SKM-1 (cell line): ENCODE results near the gene TCL1A.
"Not testable (repeated sequence)": the region's sequence is repeated elsewhere in the genome, so short reads cannot be mapped to it uniquely, and the experiment has no call there.

ENCODE experiments used
- DNase-seq: peaks from one replicate; lab custom pipeline; 2025; ENCODE audit not compliant: unreplicated experiment; lab: John Stamatoyannopoulos, UW

Gene TCL1A, protein sequence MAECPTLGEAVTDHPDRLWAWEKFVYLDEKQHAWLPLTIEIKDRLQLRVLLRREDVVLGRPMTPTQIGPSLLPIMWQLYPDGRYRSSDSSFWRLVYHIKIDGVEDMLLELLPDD

DNA sequence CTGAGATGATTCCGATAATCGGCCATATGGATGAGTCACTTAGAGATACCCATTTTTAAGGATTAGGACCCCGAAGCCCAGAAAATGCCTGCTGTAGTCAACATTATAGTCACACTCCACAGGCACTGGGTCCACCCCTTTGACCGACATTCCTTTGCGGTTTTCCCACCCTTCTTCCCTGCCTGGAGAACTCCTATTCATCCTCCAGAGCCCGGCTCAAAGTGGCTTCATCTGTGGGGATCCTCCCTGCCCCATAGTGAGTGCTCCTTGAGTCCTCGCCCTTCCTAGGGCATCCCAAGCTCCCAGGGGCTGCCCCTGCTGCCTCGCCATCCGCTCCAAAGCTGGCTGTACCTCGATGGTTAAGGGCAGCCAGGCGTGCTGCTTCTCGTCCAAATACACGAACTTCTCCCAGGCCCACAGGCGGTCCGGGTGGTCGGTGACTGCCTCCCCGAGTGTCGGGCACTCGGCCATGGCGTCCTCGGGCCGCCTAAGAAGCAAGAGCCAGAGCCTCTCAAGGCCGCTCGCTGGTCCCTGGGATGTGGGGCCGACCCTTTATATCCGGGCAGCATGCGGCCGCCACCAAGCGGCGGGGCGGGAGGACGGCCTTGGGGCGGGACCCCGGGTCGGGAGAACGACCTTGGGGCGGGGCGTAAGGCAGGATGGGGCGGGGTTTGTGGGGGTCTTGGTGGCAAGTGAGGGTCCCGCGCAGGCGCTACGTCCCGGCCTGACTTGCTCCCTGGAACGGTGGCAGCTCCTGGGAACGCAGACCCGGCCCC lies at the start of gene TCL1A:
Gene TCL1A (minus strand): TSS at position 530 of the 776 bp plus-strand sequence. CDS start 59 bp downstream, at position 471.
- DNase-seq, result no peak

DNA sequence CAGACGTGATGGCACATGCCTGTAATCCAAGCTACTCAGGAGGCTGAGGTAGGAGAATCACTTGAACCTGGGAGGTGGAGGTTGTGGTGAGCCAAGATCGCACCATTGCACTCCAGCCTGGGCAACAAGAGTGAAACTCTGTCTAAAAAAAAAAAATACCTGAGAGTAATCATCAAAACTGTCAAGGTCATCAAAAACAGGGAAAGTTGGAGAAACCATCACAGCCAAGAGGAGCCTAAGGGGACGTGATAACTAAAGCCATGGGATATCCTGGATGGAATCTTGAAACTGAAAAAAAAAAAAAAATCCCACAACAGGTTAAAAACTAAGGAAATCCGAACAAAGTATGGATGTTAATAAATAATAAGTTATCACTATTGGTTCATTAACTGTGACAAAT lies 49.1 kb upstream of the TCL1A start:
- not testable (repeated sequence) for DNase-seq

DNA sequence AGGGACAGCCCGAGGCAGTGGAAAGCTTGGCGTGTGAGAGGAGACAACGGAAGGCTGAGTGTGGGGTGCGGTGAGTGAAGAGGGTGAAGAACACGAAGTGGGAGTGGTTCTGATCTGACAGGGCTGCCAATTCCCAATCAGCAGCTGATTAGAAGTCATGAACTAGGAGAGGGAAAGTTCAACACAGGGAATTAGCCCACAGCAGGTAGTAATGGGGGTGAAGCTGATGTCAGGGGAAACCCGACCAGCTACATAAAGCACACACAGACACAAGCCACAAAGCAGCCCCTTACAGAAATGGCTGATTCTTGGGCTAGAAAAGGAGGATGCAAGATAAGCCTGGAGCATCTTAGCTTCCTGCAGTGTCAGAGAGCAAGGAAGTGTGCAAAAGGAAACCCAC lies 47.5 kb upstream of the TCL1A start:
- DNase-seq, result no peak

DNA sequence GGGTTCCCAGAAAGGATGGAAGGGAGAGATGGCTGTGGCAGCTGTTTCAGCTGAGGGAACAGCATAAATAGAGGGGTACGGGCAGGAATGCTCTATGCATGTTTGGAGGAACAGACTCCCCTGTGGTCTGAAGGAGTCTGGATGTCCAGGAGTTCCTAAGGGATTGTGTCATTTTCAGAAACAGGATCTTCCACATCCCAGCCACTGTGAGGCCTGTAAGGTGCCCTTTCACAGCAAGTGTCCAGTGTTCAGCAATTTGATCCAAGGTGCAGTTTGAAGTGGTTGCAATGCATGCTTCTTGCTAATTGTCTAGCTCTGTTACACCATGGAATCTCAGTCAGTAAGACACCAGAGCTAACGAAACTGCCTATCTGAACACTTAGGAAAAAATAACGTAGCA lies 46.7 kb upstream of the TCL1A start:
- no peak for DNase-seq

DNA sequence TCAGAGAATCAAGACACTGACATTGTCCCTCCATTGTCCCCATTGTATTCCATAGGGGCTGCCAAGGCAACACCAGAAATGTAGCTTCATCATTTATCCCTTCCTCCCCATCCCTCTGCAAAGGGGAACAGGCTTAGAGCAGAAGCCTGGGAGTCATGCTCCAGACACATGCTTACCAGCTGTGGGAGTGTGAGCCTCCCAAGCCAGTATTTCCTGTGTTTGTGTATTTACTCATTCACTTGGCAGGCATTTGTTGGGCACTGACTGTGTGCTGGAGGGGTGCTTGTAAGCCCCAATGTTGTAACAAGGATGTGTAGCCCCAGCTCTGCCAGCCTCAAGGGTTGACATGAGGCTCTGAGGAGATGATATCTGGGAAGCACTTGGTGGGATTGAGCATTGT lies 46.0 kb upstream of the TCL1A start:
- DNase-seq, result no peak

DNA sequence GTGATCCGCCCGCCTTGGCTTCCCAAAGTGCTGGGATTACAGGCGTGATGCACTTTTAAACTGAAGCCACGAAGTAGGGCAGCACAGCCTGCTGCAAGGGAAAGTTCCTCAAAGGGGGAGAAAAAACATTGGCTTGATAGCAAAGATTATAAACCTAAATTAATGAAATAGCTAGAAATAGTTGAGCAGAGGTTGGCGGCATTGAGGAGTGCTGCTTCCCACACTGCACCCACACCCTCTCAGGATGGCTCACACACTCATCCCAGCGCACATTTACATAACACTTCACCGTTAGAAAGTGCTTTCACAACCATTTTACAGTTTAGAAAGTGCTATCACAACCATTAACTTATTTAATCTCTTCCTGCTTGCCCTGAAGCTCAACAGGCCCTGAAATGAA lies 44.4 kb upstream of the TCL1A start:
- DNase-seq, result no peak

DNA sequence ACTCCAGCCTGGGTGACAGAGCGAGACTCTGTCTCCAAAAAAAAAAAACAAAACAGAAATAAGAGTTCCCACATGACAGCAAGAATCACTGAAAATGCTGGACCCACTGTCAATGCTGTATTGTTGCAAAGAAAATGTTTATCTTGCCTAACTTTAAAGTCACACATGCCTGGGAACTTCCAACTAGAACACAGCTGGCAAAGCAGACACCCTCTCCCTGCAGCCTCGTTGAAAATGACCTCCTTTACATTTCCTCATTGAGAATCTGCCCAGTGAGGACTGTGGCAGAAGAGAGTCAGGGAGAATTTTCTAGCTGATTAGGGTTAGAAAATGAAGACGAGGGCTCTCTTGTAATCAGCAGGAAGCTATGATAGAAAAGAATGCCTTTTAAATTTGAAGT lies 42.8 kb upstream of the TCL1A start:
- DNase-seq, result no peak

DNA sequence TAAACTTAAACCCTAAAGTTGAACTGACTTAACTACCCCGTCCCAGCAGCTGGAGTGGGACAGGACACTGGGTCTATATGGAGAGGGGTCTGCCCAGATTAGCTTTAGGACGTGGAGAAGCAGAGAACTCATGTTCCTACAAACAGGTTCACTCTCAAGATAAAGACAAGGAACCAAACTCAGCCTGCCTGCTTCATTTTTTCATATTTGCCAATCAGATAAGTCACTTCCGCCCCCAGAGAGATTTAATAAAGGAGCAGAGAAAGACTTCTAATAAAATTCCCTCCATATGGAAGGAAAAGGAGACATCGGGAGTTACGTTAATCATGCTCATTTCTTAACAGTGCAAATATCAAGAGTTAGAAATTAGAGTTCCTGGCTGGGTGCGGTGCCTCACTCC lies 42.2 kb upstream of the TCL1A start:
- DNase-seq, result no peak

DNA sequence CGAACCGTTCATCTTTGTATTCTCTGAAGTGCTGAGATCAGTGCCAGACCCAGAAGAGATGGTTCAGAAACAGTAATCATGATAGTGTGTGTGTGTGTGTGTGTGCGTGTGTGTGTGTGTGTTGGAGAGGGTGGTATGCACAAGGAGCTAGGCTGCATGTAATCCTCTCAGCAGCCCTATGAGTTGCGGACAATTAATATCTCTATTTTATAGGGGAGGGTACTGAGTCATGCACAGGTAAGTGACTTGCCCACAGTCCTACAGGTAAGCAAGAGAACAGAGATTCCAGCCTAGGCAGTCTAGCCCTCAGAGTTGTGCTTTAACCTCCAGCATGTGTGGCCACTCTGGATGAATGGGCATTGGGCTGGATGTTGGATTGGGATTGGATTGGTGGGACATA lies 27.9 kb upstream of the TCL1A start:
- no peak for DNase-seq

DNA sequence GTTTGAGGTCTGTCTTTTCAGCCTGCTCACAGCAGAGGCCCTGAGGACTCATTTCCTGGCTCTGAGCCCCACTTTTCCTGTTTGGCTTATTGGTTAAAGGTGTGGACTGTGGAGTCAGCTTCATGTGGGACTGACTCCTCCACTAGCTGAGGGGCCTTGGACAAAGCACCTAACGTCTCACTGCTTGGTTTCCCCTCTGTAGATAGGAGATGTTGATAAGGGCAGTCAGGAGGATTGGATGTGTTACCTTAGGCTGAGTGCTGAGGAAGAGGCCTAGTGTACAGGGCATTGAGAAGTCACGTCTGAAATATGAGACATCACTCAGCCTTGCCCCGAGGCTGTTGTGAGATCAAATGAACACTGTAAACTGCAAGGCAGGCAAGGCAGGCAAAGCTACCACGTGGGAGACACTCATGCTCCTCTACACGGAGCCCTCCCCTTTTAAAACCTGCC lies 27.1 kb upstream of the TCL1A start:
- no peak for DNase-seq

DNA sequence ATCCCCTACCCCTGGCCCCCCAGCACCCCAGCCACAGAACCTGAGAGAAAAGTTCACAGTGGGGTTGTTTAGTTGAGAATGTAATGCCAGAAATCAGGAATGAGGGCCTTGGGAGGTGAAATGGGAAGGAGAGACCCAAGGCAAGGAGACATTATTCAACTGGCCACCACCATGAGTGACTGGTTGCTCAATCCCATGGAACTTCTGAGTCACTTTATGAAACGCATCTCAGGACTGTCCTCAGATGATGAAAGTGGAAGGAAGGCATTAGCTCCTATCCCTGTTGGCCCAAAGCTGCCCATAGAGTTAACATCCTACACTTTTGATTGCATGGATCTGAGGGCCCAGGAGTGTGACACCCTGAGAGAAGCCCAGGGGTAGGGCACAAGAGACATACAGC lies 25.4 kb upstream of the TCL1A start:
- DNase-seq, result no peak

DNA sequence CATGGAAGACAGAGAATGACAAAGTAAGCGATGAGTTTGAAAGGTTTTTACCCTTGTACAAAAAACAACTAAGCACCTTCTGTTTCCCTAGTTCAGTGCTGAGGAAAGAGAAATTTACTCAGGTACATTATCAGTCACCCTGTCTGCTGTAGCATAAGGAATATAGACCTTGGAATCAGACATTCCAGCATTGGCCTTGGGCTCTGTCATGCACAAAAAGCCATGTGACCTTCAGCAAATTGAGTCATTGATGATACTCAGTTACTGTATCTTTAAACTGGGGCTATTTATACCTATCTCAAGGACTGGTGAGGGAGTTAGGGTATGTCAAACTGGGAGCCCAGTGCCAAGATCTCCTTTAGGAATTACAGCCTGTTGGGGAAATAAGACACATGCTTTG lies 19.3 kb upstream of the TCL1A start:
- DNase-seq, result no peak

DNA sequence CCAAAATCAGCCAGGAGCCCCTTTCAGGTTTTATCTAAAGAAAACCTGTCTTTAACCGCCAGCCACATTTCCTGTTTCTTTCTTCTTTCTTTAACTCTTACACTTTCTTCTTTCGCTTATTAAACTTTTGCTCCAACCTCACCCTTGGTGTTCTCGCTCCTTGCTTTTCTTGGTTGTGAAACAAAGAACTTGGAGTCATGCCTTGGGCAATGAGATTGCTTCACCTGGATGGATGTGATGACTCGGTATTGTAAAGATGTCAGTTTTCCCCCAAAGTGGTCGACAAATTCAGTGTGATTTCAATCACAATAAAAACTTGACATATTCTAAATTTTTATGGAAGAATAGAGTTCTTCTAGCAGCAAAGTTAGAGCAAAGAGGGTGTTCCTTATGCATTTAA lies 16.2 kb upstream of the TCL1A start:
- no peak for DNase-seq

DNA sequence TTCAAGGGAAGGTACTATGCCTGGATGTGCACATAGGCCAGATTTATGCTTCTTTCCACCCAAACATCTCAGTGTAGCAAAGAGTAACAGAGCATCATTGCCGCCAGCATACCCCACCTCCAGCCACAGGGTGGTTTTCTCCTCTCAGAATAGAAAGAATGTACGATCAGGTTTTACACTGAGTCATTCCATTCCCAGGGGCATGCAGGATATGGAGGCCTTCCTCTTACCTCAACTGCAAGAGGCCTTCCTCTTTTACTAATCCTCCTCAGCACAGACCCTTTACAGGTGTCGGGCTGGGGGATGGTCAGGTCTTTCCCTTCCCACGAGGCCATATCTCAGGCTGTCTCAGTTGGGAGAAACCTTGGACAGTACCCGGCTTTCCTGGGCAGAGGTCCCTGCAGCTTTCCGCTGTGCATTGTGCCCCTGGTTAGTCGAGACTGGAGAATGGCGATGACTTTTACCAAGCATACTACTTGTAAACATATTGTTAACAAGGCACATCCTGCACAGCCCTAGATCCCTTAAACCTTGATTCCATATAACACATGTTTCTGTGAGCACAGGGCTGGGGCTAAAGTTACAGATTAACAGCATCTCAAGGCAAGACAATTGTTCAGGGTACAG lies 15.6 kb upstream of the TCL1A start:
- not testable (repeated sequence) for DNase-seq

DNA sequence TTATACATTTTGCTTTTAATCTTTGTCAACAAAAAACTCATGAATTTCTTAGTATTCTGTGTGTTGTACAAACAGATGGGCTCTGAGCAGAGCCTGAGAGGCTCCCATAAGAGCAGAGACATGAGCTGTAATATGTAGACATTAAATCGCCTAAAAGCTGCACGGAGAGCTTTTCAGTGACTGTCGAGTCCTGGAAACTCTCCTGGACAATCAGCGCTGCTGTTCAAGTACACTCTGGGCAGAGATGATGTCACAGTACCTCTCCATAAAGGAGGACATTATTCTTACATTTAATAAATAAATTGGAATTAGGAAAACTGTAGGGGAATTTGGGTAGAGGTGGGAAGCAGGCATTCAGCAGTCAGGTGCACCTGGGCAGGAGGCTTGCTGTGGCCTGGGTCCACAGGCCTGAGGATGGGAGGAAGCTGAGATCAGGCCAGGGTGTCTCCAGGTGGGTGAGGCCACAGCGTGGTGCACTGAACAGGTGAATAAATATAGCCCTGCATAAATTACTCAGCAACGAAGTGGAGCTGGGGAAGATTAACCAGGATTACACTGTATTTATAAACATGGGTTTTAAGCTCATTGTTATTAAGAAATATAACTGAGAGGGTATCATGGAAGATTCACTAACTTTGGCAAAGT lies 13.3 kb upstream of the TCL1A start:
- no peak for DNase-seq

DNA sequence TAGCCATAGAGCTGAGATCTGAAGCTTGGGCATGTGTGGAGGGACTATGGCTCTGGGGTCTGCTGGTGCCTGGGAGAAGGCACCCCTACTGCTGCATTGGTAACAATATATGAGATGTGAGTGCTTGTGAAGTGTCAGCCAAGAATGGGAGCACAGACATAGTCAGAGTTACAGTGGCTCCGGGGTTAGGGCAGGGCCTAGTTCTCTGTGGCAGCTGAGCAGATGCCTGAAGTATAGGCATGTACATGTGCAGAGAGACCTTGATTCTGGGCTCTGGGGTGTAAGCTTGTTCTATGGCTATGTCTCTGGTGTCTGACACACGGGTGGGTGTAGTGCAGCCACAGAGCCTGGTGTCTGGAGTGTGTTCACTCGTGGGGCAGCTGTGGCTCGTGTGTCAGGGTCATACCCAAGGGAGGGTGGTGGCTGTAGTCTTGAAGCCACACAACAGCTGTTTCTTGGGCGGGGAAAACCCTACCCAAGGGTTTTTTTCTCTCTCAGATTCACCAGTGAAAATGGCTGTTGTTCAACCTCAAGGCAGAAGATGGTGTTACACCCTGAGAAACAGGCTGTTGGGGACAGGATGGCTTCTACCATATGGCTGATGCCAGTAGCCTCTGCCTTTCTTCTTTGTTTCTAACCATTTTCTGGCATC lies 11.9 kb upstream of the TCL1A start:
- no peak for DNase-seq

DNA sequence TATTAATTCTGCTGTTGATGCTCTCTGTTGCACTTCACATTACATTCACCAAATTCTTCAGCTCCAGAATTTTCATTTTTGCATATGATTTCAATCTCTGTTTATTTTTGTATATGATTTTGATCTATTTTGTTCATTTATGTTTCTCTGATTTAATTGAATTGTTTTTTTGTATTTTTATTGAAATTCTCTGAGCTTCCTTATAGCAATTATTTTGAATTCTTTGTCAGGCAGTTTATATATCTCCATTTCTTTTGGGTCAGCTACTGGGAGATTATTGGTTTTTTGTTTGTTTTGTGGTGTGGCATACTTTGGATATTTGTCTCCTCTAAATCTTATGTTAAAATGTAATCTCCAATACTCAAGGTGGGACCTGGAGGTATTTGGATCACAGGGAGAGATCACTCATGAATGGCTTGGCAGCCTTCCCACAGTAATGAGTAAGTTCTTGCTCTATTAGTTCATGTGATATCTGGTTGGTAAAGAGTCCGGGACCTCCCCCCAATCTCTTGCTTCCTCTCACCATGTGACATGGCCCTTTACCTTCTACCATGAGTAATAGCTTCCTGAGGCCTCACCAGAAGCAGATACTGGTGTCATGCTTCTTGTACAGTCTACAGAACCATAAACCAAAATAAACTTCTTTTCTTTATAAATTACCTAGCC lies 8.7 kb upstream of the TCL1A start:
- no peak for DNase-seq

DNA sequence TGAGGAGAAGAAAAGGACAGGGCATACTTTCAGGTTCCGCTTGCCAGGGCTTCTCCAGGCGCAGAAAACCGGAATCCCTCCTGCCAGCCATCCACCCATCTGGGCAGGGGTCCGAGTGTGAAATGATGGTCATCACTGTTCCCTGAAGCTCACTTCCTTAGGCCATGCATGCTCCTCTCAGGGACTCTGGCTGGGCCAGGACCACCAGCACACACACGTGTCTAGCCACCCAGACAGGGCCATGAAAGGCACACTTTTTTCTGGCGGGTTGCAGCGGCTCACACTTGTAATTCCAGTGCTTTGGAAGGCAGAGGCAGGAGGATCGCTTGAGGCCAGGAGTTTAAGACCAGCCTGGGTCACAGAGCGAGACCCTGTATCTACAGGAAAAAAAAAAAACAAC lies 1.5 kb downstream of the TCL1A start:
- DNase-seq, result no peak

DNA sequence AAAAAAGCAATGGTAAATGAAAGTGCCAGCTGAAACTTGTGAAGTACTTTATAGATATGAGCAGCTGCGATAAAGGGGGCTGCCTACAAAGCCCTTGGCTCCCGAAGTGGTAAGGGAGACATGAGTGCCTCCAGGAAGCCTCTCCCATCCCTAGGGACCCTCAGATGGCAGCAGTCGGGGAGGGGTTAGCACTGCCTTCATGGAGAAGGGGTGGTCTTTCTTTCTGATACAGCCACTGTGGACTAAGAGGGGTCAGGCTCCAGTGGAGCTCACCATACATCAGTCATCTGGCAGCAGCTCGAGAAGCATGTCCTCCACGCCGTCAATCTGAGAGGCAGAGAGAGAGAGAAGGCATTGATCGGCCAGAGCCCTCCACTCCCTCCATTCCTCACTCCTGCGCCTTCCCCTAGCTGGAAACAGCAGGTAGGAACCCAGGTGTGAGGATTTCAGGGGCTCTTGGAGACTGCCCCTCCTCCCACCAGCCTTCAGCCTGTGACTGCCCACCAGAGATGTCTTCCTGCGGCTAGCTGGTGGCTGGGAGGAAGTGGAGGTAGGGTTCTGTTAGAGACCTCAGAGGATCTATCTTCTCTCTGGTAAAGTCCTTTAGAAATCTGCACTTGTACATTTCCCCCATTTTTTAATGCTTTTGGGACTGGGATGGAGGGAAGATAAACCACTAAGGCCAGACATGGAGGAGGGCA lies 2.3 kb downstream of the TCL1A start:
- no peak for DNase-seq

DNA sequence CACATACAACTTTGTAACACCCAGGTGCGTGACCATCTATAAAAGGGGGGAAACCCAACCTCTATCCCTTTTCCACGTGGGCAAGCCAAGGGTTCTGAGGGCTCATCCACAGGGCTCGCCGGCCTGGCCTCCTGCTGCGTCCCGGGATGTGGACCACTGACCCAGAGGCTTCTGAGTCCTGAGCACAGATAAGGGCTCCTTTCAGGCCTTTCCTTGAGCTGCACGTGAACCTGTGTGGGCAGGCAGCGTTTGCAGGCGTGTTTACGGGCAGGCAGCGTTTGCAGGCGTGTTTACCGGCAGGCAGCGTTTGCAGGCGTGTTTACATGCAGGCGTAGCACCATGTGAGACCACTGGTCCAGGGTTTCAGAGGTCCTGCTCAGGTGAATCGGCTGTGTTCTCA lies 3.8 kb downstream of the TCL1A start:
- no peak for DNase-seq
